SK-N-MC (cell line): ENCODE data around the gene LRRC3.

Experiments
- DNase-seq: peaks from one replicate; pipeline ENCODE4 v3.0.0-alpha.2; 2011; ENCODE audit warnings: low read depth, low spot score
- H3K27ac ChIP-seq: fragments of 200-600 bp; sonication (generic); 2 replicates; pipeline ENCODE4 v1.5.1; 2016; ENCODE audit warnings: mixed run types
- H3K36me3 ChIP-seq: fragments of 200-600 bp; sonication (generic); 2 replicates; pipeline ENCODE4 v1.6.1; 2017; ENCODE audit warnings: antibody characterized with exemption, low read length, mixed read lengths; ENCODE audit not compliant: insufficient read depth
- H3K4me3 ChIP-seq: fragments of 200-600 bp; sonication (generic); 2 replicates; pipeline ENCODE4 v1.5.1; 2016
- H3K9ac ChIP-seq: fragments of 200-600 bp; sonication (generic); 2 replicates; pipeline ENCODE4 v1.8.0; 2017; ENCODE audit warnings: mixed run types, mixed read lengths; ENCODE audit not compliant: insufficient read length
- H3K9me3 ChIP-seq: fragments of 200-600 bp; sonication (generic); 2 replicates; pipeline ENCODE4 v1.6.1; 2017; ENCODE audit warnings: low read depth, mild to moderate bottlenecking, antibody characterized with exemption, low read length, moderate library complexity, mixed read lengths
- EZH2 ChIP-seq: fragments of 200-600 bp; sonication (generic); IDR thresholded peaks from one replicate; pipeline ENCODE4 v1.6.1; 2017; ENCODE audit warnings: antibody characterized with exemption
- FOXP2 ChIP-seq: optimal IDR thresholded peaks from 2 replicates; pipeline ENCODE3; 2011; ENCODE audit warnings: mild to moderate bottlenecking, moderate library complexity; ENCODE audit not compliant: insufficient read depth; ENCODE audit errors: extremely low read length, control extremely low read depth
- POLR2AphosphoS5 ChIP-seq: IDR thresholded peaks from 2 replicates; pipeline ENCODE4 v1.6.1; 2012; ENCODE audit warnings: mild to moderate bottlenecking, low read depth, low read length, borderline replicate concordance

Gene LRRC3

DNA sequence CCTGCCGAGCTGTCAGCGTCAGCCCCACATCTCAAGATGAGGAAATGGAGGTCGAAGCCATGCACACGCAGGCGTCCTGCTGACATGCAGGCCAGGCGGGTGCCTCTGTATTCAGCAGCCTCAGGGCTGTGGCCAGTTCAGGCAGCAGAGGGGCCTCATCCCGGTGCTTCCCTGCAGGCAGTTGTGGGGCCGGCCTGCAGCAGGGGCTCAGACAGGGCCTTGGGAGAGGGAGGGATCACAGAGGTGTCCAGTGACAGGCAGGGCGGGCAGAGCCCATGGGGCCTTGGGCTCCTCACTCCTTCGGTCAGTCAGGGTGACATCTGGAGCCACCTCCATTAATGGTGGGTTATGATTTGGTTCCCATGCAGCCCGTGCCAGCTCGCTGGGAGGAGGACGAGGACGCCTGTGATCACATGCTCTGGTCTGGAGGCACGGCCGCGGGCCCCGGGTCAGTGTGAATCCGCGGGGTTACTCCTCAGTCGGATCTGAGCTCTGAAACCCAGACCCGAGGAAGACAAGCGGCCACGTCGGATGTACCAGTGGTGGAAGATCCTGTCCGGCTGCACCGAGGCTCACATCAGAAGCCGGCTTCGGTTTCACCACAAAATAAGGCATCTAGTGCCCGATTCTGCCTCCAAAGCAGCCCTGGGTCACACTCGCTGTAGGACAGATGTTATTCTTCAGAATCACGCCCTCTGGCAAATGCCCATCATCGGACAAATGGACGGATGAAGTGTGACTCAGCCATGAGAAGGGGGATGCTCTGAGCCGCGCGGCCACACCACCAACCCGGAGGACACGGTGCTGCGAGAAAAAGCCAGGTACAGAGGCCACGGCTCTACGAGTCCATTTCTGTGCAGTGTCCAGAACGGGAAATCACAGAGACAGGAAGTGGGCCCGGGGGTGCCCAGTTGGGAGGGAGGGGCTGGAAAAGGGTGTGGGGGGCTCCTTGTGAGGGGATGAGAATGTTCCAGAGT is 51.3 kb downstream of the LRRC3 start:
- Histone ChIP-seq H3K27ac (no peak overlapping the region), H3K36me3 (no peaks in the 10 kb centered on the region), H3K9ac (no peak overlapping the region), H3K9me3 (no peaks in the 10 kb centered on the region), H3K4me3 (no peak overlapping the region)
- TF ChIP-seq FOXP2 = no peak
- no peak for TF ChIP-seq EZH2
- no peak for TF ChIP-seq POLR2AphosphoS5
- DNase-seq = no peak

DNA sequence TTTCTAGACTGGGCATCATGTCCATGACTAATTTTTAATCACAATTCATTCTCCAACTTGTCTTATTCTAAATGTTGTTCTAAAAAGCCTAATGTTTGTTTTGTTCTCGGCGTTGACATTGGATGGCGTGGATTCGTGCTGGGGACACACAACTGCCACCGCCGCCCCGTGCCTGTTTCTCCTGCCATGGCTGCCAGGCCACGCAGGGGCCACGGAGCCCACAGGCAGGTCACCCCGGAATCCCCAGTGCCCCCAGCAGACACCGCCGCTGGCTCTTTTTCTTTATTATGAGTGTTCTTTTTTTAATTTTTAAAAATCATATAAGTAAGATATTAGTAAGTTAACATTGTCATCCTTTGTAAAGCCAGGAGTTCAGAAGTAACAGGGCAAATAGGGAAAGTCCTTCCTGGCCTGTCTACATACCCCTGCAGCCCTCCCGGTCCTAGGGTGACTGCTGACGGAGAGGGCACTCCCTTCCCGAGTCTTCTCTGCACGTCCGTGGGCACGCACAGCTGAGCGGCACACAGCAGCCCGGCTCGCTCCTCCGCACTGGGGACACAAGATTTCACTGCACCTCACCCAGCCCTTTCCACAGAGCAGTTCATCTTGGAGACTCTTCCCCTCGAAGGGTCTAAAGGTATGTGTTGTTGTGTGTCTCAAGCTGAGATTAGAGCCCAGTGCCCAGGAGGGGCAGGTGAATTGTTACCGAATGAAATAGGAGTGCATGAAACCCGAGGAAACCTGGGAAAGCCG is 52.5 kb downstream of the LRRC3 start:
- TF ChIP-seq EZH2 = no peak
- TF ChIP-seq FOXP2 = no peak
- TF ChIP-seq POLR2AphosphoS5 = no peak
- no peak for DNase-seq
- Histone ChIP-seq H3K27ac (no peak overlapping the region), H3K9ac (no peak overlapping the region), H3K36me3 (no peaks in the 10 kb centered on the region), H3K4me3 (no peak overlapping the region), H3K9me3 (no peaks in the 10 kb centered on the region)

DNA sequence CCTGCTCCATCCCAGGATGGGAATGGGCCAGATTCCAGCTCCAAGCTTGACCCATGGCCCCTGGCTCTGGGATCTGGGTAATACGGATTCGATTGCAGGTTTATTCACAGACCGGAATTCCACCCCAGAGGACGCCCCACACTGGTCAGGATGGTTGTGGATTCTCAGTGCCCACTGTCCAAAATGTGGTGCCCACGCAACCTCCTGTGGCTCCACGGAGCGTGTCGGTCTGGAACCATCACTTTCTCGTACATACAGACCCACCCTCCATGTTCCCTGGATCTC is 53.1 kb downstream of the LRRC3 start:
- no peak for TF ChIP-seq EZH2
- TF ChIP-seq POLR2AphosphoS5 = no peak
- no peak for TF ChIP-seq FOXP2

DNA sequence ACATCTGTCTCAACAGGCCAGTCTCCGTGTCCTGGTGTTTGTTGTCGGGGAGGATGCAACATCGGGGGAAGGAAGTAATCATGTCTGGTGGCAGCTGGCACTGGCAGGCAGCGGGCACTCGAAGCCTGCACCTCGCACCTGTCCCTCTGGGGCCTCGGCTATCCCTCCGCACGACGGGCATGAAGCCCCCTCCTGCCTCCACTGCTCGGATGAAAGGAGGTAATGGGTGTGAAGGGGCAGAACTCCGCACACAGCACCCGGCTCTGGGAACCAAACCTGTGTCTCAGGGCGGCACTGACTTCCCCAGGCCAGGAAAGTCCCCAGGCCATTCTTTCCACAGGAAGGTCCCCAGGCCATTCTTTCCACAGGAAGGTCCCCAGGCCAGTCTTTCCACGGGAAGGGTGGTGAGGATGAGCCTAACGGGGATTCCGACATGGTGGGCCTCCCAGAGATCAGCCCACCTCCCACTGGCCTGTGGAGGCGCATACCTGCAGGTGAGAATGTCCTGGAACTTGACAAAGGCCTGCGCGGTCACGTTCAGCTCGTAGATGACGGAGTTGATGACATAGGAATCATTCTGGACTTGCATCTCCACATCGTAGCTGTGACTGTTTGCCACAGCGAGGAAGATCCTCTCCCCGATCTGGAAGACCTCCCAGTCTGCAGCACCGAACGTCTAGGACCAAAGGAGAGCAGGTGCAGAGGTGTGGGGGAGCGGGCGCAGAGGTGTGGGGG is 53.6 kb downstream of the LRRC3 start:
- no peak for TF ChIP-seq POLR2AphosphoS5
- TF ChIP-seq EZH2 = no peak
- no peak for TF ChIP-seq FOXP2
- Histone ChIP-seq H3K36me3 (no peaks in the 10 kb centered on the region), H3K9me3 (no peaks in the 10 kb centered on the region), H3K27ac (no peak overlapping the region), H3K9ac (no peak overlapping the region), H3K4me3 (no peak overlapping the region)
- DNase-seq = no peak

More for the DNA sequence above, 53.1 kb downstream of the LRRC3 start:
- no peak for DNase-seq
- H3K9me3 ChIP-seq = no peaks in the 10 kb centered on the region
- H3K4me3 ChIP-seq = no peak overlapping the region
- H3K36me3 ChIP-seq = no peaks in the 10 kb centered on the region
- H3K27ac ChIP-seq = no peak overlapping the region
- H3K9ac ChIP-seq = no peak overlapping the region

DNA sequence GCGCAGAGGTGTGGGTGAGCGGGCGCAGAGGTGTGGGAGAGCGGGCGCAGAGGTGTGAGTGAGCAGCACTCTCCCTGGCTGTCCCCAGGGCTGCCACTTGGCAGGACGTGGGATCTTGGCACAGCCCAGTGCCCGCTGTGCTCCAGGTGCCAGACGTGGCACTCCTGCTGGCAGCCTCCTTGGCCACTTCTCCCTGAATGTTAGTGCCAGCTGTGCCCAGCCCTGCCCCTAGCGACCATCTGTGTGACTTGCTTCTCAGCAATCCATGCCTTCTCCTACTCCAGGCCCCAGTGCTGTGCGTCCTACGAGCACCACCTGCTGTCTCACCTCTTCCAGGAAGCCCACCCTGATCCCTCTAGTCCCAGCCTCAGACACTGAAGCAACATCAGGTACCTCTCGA is 54.2 kb downstream of the LRRC3 start:
- Histone ChIP-seq H3K9me3 (no peaks in the 10 kb centered on the region), H3K36me3 (no peaks in the 10 kb centered on the region), H3K27ac (no peak overlapping the region), H3K4me3 (no peak overlapping the region), H3K9ac (no peak overlapping the region)
- DNase-seq = no peak
- TF ChIP-seq POLR2AphosphoS5 = no peak
- no peak for TF ChIP-seq FOXP2
- TF ChIP-seq EZH2 = no peak

DNA sequence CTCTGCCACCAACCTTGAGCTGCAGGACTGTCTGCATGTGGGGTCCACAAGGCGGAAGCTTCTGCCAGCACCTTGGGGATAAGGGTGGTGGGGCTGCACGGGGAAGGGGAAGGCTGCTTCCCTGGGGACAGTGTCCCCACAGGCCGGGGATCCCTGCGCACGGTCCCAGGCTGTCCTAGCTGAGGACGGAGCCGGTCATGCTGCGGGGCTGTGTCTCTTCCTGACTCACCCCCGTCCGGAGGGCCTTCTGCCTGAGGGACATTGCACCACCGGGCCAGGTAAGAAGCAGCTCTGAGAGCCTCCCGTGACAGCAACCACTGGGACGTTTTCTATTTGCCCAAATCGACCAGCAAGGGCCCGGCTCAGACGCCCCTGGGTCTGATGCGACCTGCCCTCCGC is 54.8 kb downstream of the LRRC3 start:
- Histone ChIP-seq H3K9me3 (no peaks in the 10 kb centered on the region), H3K9ac (no peak overlapping the region), H3K4me3 (no peak overlapping the region), H3K27ac (no peak overlapping the region), H3K36me3 (no peaks in the 10 kb centered on the region)
- no peak for DNase-seq
- TF ChIP-seq POLR2AphosphoS5 (no peak), FOXP2 (no peak), EZH2 (no peak)

DNA sequence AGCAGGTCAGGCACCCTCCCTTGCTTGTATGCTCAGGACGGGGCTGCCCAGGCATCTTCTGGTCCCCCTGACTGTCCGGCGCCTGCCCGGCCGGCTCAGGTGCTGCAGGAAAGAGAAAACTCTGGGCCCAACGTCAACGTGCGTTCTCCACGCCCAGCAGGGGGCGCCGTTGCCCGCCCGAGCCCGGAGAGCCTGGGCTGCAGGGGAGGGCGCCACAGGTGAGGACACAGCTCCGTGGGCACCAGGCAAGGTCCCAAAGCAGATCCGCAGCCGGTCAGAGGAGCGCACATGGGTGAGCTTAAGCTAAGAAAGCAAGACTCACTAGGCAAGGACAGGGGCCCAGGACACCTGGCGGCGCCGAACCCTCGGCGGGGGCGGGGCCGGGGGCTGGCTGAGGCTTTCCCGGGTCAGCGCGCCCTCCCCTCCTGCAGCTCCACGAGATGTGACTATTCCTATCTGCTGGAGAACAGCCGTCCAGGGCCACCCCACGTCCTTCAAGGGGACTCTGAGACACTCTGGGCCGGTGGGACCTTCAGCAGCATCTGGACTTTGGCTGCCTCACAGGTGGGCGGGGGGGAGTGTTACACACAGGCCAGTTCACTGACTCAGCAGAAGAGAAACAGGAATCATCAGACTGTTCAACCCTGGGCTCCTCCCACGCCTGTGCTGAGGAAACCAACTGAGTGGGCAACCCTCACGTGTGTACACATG is 55.4 kb downstream of the LRRC3 start:
- H3K27ac ChIP-seq = no peak overlapping the region
- H3K9ac ChIP-seq = no peak overlapping the region
- no peaks in the 10 kb centered on the region for H3K9me3 ChIP-seq
- H3K4me3 ChIP-seq = no peak overlapping the region
- TF ChIP-seq EZH2 = no peak
- no peak for TF ChIP-seq POLR2AphosphoS5
- no peak for TF ChIP-seq FOXP2
- no peaks in the 10 kb centered on the region for H3K36me3 ChIP-seq
- DNase-seq = no peak
